ENCODE measurements around the gene RARS2.
"Not testable (repeated sequence)": the region's sequence is repeated elsewhere in the genome, so short reads cannot be mapped to it uniquely, and the experiment has no call there.

- TF ChIP-seq CTCF, POLR2A (IDR thresholded peaks at IDR 0.05): not testable (repeated sequence)
These were observed 100.5 kb downstream of the RARS2 start for GRCh38 chr6:87489326-87489725.
